ENCODE data around the gene DENND10.

GRCh38 chr10:119133949-119134348 is 30.0 kb downstream of the DENND10 start:
- TF ChIP-seq ZNF274 (IDR thresholded peaks at IDR 0.05; ENCODE audit: low read depth, low read length): no peak
- no peak for TF ChIP-seq YY1 (IDR thresholded peaks at IDR 0.05; ENCODE audit: insufficient read depth, insufficient read length)
- TF ChIP-seq SUZ12 (IDR thresholded peaks at IDR 0.05; ENCODE audit: extremely low read depth, insufficient read depth, insufficient read length): no peak

All from NT2/D1 (cell line).